HepG2 (cell line): ENCODE data around the gene ADM5. TPM values are rescaled to one million over a fixed set of nuclear protein-coding genes. Genes with fewer than 3 reads are reported as not detected.

ENCODE experiments used
- AKAP8 ChIP-seq: sonication (generic); formaldehyde crosslinking; IDR thresholded peaks from 2 replicates; pipeline ENCODE4 v1.5.1; 2020; ENCODE audit warnings: mild to moderate bottlenecking, missing genetic modification reagents
- DMAP1 ChIP-seq: IDR thresholded peaks from 2 replicates; pipeline ENCODE4 v1.6.1; 2016
- GLI4 ChIP-seq: sonication (generic); formaldehyde crosslinking; IDR thresholded peaks from 2 replicates; pipeline ENCODE4 v1.5.1; 2020; ENCODE audit warnings: missing genetic modification reagents, mild to moderate bottlenecking, moderate library complexity, borderline replicate concordance
- KDM2A ChIP-seq: sonication (generic); formaldehyde crosslinking; IDR thresholded peaks from 2 replicates; pipeline ENCODE4 v1.4.0; 2020; ENCODE audit warnings: low read depth, missing genetic modification reagents, borderline replicate concordance
- MAFG ChIP-seq: sonication (generic); formaldehyde crosslinking; IDR thresholded peaks from 2 replicates; pipeline ENCODE4 v1.5.1; 2020; ENCODE audit warnings: mild to moderate bottlenecking, missing genetic modification reagents
- NR0B2 ChIP-seq: sonication (generic); formaldehyde crosslinking; IDR thresholded peaks from 2 replicates; pipeline ENCODE4 v1.4.0; 2020; ENCODE audit warnings: mild to moderate bottlenecking, missing genetic modification reagents
- REL ChIP-seq: sonication (generic); formaldehyde crosslinking; conservative IDR thresholded peaks from 2 replicates; pipeline ENCODE4 v1.8.0; 2022; ENCODE audit warnings: mild to moderate bottlenecking, missing genetic modification reagents, moderate library complexity
- SOX13 ChIP-seq, 3 experiments: fragments of 450-650 bp in 1 of 3; sonication (generic) in 1 of 3; formaldehyde crosslinking in 1 of 3; IDR thresholded peaks in 2 of 3; conservative IDR thresholded peaks in 1 of 3; 2 replicates each; pipeline versions ENCODE4 v1.5.0 to v1.6.1; 2016 to 2020; ENCODE audit warnings: antibody characterized with exemption in 1 of 3, mild to moderate bottlenecking in 1 of 3, missing compliant biosample characterization in 1 of 3, missing genetic modification reagents in 1 of 3, moderate library complexity in 1 of 3
- SOX6 ChIP-seq, 2 experiments: fragments of 450-650 bp in 1 of 2; sonication (generic) in 1 of 2; formaldehyde crosslinking in 1 of 2; IDR thresholded peaks; 2 replicates each; pipeline versions ENCODE4 v1.4.0 to v1.6.1; 2017 to 2020; ENCODE audit warnings: antibody characterized with exemption in 1 of 2, mild to moderate bottlenecking in 1 of 2, missing genetic modification reagents in 1 of 2
- ZBTB38 ChIP-seq: sonication (generic); formaldehyde crosslinking; IDR thresholded peaks from 2 replicates; pipeline ENCODE4 v1.5.1; 2020; ENCODE audit warnings: mild to moderate bottlenecking, missing genetic modification reagents
- ZBTB42 ChIP-seq: sonication (generic); formaldehyde crosslinking; IDR thresholded peaks from 2 replicates; pipeline ENCODE4 v1.5.0; 2020; ENCODE audit warnings: mild to moderate bottlenecking, missing genetic modification reagents
- ZNF207 ChIP-seq: fragments of 450-650 bp; IDR thresholded peaks from 2 replicates; pipeline ENCODE4 v1.6.1; 2016; ENCODE audit warnings: antibody characterized with exemption, borderline replicate concordance
- ZNF343 ChIP-seq: sonication (generic); formaldehyde crosslinking; IDR thresholded peaks from 2 replicates; pipeline ENCODE4 v1.4.0; 2020; ENCODE audit warnings: mild to moderate bottlenecking, missing genetic modification reagents
- ZNF563 ChIP-seq: sonication (generic); formaldehyde crosslinking; IDR thresholded peaks from 2 replicates; pipeline ENCODE4 v1.8.0; 2022; ENCODE audit warnings: mild to moderate bottlenecking, moderate library complexity, missing genetic modification reagents
- ZNF569 ChIP-seq: sonication (generic); formaldehyde crosslinking; IDR thresholded peaks from 2 replicates; pipeline ENCODE4 v1.5.0; 2020; ENCODE audit warnings: mild to moderate bottlenecking, missing genetic modification reagents, moderate library complexity, borderline replicate concordance
- ZNF619 ChIP-seq: sonication (generic); formaldehyde crosslinking; IDR thresholded peaks from 2 replicates; pipeline ENCODE4 v1.4.0; 2020; ENCODE audit warnings: mild to moderate bottlenecking, missing genetic modification reagents
- ZNF83 ChIP-seq: sonication (generic); formaldehyde crosslinking; IDR thresholded peaks from 2 replicates; pipeline ENCODE4 v1.4.0; 2020; ENCODE audit warnings: missing genetic modification reagents, mild to moderate bottlenecking, borderline replicate concordance
- polyA plus RNA-seq, 8 experiments: library from polyadenylated mRNA; depleted of rRNA in 3 of 8; stranded (reverse) in 7 of 8; unstranded in 1 of 8; fragments of >200 nt; fragmentation: Illumina TruSeq in 4 of 8; extraction: Trizol in 4 of 8; gene quantifications; 2 replicates each; pipeline versions ENCODE4 v1.2.1 to v1.2.3, GENCODE V29; 2011 to 2016; ENCODE audit warnings: low read depth in 4 of 8, missing spikeins in 1 of 8, mixed read lengths in 1 of 8; ENCODE audit not compliant: insufficient read depth in 1 of 8
- total RNA-seq, 5 experiments: library from RNA; depleted of rRNA; stranded (reverse); fragments of >200 nt; fragmentation: Illumina TruSeq; extraction: Trizol; gene quantifications; 2 replicates each; pipeline ENCODE4 v1.2.3, GENCODE V29; 2016; ENCODE audit warnings: low read depth in 1 of 5
- TF ChIP-seq, protein P1 (sequence below), 2 experiments: sonication (generic) in 1 of 2; formaldehyde crosslinking in 1 of 2; IDR thresholded peaks; 2 replicates each; pipeline versions ENCODE4 v1.6.1 to v1.9.0; 2014 to 2022; ENCODE audit warnings: antibody characterized with exemption in 1 of 2, borderline replicate concordance in 1 of 2, inconsistent platforms in 1 of 2, low read depth in 1 of 2, missing genetic modification reagents in 1 of 2
- TF ChIP-seq, protein P2 (sequence below): sonication (generic); formaldehyde crosslinking; IDR thresholded peaks from 2 replicates; pipeline ENCODE4 v1.4.0; 2020; ENCODE audit warnings: missing genetic modification reagents

The ADM5 gene
- total and polyA plus RNA-seq, 2 of the 13 experiments (the other 11 are each of a cell fraction or from before 2014, with no cell fraction given): 2.7 to 4.1 TPM

DNA sequence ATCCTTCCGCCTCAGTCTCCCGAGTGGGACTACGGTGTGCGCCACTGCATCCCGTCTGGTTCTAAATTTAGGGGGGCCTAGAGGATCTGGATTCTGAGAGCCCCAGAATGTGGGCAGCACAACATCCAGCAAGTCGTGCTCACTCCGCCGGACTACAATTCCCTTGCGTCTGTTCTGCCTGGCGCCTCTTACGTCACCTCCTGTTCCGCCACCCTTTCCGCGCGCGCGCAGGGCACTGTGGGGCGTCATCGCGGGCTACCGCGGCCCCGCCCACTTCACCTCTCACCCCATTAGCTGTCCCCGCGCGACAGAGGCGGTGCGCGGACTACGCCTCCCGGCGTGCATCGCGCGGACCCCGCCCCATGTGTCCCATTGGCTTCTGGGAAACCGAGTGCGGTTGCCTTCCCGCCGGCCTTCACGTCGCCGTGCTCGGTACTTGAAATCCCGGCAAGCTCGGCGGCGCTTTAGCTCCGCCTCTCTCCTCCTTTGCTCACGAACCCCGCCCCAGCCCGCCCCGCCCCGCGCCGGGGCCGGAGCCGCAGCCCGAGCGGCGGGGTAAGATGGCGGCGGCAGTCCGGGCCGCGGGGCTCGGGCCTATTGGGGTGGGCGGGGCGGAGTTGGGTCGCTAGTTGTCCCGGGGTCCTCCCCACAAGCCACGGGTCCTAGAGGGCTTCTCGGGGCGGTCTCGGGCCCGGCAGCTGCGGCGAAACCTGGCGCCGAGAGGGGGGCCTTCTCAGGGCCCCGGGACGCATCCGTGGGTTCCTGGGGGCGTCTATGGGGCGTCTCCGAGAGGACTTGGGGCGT lies 47.5 kb upstream of the ADM5 start, which contains the start of gene SCAF1 (continued):
- TF ChIP-seq, protein P1, sequence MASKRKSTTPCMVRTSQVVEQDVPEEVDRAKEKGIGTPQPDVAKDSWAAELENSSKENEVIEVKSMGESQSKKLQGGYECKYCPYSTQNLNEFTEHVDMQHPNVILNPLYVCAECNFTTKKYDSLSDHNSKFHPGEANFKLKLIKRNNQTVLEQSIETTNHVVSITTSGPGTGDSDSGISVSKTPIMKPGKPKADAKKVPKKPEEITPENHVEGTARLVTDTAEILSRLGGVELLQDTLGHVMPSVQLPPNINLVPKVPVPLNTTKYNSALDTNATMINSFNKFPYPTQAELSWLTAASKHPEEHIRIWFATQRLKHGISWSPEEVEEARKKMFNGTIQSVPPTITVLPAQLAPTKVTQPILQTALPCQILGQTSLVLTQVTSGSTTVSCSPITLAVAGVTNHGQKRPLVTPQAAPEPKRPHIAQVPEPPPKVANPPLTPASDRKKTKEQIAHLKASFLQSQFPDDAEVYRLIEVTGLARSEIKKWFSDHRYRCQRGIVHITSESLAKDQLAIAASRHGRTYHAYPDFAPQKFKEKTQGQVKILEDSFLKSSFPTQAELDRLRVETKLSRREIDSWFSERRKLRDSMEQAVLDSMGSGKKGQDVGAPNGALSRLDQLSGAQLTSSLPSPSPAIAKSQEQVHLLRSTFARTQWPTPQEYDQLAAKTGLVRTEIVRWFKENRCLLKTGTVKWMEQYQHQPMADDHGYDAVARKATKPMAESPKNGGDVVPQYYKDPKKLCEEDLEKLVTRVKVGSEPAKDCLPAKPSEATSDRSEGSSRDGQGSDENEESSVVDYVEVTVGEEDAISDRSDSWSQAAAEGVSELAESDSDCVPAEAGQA (IDR thresholded peaks at IDR 0.05; ENCODE audit: low read depth): peak; percentile 85
- TF ChIP-seq, protein P1 (CRISPR knock-in tag; IDR thresholded peaks at IDR 0.05; ENCODE audit: borderline replicate concordance): no peak
- no peak; the same call in 1 of the 2 replicates for TF ChIP-seq ZNF569 (CRISPR knock-in tag)
- TF ChIP-seq SOX13 (IDR thresholded peaks at IDR 0.05): peak; percentile 17; the same call in 1 of the 2 replicates
- TF ChIP-seq SOX13 (CRISPR knock-in tag; conservative IDR thresholded peaks at IDR 0.05 in 1 of 2, IDR thresholded peaks at IDR 0.05 in 1 of 2): no peak
- no peak for TF ChIP-seq MAFG (CRISPR knock-in tag)
- peak; percentile 32; the same call in 1 of the 2 replicates for TF ChIP-seq ZNF619 (CRISPR knock-in tag)
- peak; percentile 94 for TF ChIP-seq AKAP8
- 0 out of 2 replicates have a peak, but pooled peaks have one; percentile 46 for TF ChIP-seq ZNF343 (CRISPR knock-in tag)
- 0 out of 2 replicates have a peak, but pooled peaks have one; percentile 19 for TF ChIP-seq ZBTB38 (CRISPR knock-in tag)
- no peak for TF ChIP-seq SOX6 (IDR thresholded peaks at IDR 0.05)
- peak; percentile 69; the same call in 1 of the 2 replicates for TF ChIP-seq SOX6 (CRISPR knock-in tag; IDR thresholded peaks at IDR 0.05)
- 0 out of 2 replicates have a peak, but pooled peaks have one; percentile 21 for TF ChIP-seq GLI4 (CRISPR knock-in tag)
- TF ChIP-seq ZNF563 (CRISPR knock-in tag): no peak
- TF ChIP-seq ZNF207: no peak
- peak; percentile 68; the same call in 1 of the 2 replicates for TF ChIP-seq DMAP1 (CRISPR knock-in tag)
- no peak; the same call in 1 of the 2 replicates for TF ChIP-seq REL (CRISPR knock-in tag)
- TF ChIP-seq NR0B2 (CRISPR knock-in tag): 0 out of 2 replicates have a peak, but pooled peaks have one; percentile 12
- no peak for TF ChIP-seq ZNF83 (CRISPR knock-in tag)
- TF ChIP-seq ZBTB42 (CRISPR knock-in tag): no peak
- TF ChIP-seq, protein P2, sequence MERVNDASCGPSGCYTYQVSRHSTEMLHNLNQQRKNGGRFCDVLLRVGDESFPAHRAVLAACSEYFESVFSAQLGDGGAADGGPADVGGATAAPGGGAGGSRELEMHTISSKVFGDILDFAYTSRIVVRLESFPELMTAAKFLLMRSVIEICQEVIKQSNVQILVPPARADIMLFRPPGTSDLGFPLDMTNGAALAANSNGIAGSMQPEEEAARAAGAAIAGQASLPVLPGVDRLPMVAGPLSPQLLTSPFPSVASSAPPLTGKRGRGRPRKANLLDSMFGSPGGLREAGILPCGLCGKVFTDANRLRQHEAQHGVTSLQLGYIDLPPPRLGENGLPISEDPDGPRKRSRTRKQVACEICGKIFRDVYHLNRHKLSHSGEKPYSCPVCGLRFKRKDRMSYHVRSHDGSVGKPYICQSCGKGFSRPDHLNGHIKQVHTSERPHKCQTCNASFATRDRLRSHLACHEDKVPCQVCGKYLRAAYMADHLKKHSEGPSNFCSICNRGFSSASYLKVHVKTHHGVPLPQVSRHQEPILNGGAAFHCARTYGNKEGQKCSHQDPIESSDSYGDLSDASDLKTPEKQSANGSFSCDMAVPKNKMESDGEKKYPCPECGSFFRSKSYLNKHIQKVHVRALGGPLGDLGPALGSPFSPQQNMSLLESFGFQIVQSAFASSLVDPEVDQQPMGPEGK (CRISPR knock-in tag): peak; percentile 41; the same call in 1 of the 2 replicates
- peak; percentile 80 for TF ChIP-seq KDM2A
